HG02588 (cell line): Measurements from ENCODE around the gene FGFBP2.

ENCODE experiments used
- ATAC-seq: cut with Tn5 transposase; IDR thresholded peaks from one replicate; pipeline ENCODE4 v1.9.1; 2021; ENCODE audit warnings: mild to moderate bottlenecking, moderate library complexity; ENCODE audit not compliant: unreplicated experiment

FGFBP2 gene

DNA sequence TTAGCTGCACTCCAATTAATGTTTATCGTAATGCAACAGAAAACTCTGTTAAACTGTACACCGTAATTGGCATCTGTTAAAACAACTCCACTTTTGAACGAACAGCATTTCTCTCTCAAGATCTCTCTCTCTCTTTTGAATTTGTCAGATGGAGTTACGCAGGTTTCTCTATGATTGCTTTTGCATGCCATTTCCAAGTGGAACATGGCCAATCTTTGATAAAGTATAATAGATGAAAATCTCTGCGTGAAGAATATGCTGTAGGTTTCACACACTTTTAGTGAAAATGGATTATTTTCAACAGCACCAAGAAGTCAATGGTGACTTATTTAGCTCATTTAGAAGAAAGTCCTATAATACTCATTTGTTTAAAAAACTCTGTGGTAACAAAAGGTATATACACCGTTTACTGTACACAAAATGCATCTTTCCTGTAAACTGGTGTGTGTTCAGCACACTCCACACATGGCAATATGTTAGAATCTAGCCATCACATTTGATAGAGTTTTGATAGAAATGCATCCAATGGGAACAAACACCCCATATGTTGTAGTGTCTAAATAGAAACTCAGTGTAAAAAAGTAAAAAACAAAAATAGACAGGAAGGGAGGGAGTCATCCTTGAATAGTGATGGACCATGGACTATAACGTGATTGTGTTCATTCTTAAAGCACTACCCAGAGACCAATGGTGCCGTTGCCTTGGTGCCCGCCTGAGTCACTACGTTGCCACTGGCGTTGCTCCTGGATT is 5.8 kb upstream of the FGFBP2 start:
- ATAC-seq = no peak

DNA sequence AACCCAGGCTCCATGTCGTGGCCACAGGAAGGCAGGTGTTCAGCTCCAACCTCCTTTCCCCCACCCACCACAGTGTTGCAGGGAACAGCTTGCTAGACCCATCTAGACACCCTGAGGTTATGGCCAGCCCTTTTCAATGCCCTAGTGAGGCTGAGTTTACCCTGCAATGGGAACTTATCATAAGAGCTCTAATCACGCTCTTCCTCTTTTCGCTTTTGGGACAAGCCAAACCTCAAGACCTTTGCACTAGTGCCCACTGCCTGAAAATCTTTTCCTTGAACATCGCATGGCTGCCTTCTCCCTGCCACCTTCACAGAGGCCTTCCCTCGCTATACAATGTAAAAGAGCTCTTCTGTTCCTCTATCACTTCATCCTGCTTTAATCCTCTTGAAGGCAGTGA is 2.4 kb upstream of the FGFBP2 start:
- ATAC-seq = no peak

DNA sequence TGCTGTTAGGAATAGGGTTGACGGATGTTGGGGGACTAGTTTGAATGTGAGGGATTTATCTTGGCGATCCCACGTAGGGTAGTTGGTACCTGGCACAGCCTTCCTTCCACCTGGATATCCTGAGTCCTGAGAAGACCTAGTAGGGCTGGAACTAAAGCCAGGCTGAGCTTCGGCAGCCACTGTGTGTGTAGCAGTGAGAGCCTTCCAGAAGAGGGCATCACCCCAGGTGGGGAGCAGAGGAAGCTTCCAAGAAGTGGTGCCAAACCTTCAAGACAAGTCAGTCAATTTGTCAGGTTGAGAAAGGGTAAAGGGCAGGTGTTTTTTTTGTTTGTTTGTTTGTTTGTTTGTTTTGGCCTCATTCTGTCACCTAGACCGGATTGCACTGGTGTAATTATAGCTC is 1.2 kb upstream of the FGFBP2 start:
- no peak for ATAC-seq

DNA sequence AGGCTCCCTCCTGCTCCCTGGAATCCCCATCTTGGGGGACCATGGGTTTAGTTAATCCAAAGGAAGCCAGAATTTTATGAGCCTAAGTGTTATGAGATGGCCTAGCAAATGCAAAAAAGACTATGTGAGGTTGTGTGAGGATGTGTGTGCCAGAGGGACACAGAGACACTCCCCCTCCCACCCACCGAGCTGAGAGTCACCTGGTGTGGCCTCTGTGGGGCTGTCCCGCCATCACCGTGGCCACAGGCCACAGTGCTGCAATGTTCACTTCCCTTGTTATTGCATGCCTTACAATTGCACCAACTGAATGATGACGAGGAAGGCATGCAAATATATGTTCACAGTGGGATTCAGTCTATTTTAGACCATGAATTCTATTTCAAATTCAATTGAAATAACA is 601 bp upstream of the FGFBP2 start:
- ATAC-seq = peak; percentile 96

DNA sequence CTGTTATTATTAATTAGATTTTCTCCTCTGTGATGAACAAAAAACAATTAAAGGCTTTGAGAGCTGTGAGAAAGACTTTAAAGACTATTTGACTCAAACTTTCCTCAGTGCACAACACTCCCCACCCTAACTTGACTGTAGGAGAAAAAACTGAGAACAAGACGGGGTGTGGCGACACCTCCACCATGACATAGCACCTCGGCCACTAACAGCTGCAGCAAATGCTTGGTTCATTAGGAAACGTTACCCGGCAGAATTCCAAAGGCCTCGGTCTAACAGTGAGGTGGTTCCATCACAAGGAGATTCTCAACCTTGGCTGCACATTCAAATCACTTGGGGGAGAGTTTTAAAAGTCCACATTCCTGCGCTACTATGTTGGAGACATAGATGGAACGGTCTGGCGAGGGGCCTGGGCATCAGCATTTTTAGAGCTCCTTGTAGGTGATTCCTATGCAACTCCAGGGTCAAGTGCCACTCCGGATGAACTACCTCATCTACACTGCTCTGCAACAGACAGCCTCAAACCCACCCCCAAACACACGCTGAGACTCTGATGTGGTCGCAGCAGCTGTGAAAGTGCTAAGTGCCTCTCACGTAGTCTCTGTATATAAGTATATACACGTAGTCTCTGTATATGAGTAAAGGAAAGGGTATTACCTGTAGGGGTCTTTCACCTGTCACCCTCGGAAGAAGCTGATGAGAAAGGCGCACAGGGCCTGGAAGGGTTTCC is 1.0 kb downstream of the FGFBP2 start:
- no peak for ATAC-seq

DNA sequence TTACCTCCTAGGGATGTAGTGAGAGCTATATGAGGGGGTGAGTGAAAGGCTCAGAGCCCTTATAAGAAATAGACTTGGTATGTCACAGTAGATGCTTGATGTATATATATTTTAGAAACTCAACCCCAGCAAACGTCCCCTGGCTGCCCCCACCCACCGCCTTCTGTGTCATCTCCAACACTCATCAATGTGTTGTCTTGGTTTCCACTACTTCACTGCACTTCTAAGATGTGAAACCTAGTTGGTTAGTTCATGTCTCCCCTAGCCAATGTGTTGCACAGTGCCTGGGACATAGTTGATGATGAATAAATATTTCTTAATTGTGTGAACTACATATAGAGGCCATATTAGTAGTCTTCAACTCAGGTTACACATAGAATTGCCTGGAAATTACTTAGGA is 4.4 kb downstream of the FGFBP2 start:
- ATAC-seq = no peak

DNA sequence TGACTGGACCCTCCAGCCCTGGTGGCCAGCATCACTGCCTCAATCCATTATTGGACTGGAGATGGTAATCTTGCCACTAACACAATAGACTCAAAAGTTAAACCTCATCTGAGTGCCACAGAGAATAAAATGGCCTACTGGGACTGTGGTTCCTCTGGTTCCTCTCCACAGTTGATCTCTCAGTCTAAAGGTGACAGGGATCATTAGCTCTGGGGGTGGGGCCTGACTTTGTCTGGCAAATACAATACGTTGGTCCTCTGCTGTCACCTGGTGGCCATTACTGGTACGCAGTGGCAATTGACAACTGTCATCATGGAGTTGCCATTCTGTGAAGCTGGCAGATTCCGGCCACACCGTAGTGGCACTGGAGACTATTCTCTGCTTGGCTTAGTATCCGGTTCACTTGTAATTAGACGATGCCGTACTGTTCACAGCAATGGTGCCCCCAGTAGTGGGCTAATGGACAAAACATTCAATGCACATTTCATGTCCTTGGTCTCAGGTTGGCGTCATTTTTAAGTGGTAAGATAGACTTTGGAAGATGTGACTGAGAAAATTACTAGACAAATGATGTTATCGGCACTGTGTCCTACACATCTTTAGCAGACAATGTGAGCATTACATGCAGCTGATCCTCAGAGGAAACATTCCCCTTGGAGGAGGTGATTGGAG is 6.7 kb downstream of the FGFBP2 start:
- ATAC-seq = peak; percentile 92

DNA sequence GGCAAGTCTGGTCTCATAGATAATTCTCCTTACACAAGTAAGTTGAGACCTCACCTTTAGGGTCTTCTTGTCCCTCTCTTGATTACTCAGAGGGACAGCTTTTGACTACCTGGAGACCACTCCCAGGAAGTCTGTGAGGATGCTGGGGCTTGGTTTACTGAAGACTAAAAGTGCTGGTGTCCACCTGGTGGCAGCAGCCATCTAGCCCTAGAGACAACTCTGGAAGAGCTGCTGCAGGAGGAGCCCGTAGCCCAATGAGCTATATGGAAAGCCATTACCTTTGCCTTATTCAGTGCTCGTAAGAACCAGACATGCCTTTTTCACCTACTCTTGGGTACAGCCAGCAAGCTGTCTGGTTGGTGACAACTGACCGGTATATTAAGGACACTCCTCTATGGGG is 7.3 kb downstream of the FGFBP2 start:
- ATAC-seq = no peak

DNA sequence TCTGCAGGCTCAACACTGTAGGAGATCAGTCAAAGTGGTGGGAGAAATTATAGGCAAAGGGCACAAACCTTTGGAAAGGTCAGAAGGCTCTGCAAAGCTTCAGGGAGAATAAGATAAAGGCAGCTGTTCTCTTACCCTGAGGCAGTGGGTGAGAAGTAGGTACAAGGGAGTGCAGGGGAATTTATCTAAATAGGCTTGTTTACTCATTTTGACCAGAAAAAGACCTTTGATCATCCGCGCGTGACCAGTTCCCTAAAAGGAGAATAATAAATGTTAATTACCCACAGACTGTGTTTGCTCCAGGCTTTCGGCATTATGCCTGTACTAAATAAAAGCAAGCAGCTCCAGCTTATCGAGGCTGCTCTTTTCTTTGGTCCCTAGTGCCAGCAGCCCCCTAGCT is 9.3 kb downstream of the FGFBP2 start:
- ATAC-seq = no peak

DNA sequence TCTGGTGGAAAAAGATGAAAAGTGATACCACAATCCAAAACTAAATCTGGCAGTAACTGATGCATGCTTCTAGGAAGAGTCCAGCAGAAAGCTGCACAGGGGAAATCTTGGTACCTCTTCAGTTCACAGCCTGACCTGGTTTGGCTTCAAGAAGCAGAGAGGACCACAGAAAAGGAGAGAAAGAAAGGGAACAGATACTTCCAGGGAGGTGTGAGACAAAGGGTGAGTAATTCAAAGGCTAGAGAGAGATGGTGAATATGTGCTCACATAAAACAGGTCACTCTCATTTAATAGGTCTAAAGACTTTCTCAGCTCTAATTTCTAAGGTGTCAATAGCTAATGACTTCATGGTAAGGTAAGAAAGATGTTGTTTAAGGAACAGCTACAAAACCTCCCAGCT is 11.2 kb downstream of the FGFBP2 start:
- no peak for ATAC-seq

DNA sequence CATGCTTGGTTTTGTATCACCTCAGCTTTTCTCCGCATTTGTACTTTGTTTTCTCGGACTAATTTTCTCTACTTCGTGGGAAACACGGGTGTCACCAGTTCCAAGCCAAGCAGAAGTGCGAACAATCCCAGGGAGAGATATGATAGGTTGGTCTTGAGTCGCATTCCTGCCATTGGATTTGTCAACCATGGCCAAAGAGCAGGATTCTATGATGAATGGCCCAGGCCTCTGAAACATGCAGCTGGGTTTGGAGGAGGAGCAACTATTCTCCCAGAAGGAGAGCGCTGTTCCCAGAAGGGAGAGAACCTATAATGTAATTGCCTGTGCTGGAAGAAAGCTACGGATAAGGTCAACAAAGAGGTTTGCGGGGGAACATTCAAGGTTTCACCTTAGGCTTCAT is 14.1 kb downstream of the FGFBP2 start:
- no peak for ATAC-seq

DNA sequence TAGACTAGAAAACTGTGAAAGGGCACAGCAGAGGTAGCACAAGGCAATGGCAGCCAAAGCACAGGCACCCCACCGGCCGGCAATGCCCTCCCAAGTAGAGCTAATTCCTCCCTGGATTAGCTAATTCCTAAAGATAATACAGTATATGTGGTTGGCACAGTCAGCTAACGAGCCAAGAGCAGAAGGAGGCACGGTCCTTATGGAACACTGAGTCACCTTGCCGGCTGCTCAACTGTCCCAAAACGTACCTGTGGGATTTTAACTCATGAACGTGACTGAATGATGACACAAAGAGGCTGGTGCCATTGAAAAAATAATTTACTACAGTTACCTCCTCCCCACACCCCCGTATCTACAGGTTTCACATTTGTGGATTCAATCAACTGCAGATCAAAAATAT is 15.3 kb downstream of the FGFBP2 start:
- ATAC-seq = no peak

DNA sequence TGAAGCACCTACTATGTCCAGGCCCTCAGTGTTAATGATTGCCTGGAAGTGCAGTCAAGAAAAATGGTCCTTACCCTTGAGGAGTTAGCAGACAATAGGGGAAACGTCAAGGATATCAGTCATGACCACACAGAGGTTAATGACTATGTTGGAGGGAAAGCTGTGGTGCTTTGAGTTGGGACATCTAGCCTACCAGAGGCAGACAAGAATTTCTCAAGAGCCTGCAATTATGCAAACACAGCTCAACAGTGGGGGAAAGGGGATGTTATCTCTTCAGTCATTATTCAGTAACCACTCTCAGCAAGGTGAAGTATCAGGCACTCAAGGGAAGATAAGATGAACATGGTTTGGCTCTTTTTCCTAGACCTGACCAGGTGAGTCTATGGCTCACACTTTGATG is 17.5 kb downstream of the FGFBP2 start:
- no peak for ATAC-seq

DNA sequence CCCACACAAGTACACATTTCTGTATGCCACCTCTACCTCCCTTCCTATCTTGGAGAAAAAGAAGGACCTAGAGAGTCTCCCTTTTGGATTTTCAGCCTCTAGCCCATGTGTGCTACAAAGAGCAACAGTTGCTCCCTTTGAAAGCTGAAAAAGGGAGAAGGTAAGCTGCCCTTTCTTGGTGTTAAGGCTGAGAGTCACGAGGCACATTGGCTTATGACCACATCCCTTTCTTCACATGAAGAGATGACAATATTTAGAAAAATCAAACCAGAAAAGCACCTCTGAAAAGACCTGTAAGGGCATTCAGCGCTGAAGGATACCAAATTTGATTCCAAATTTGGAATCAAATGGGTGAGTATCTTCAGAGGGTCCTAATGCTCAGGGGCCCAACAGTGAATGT is 18.1 kb downstream of the FGFBP2 start:
- no peak for ATAC-seq

DNA sequence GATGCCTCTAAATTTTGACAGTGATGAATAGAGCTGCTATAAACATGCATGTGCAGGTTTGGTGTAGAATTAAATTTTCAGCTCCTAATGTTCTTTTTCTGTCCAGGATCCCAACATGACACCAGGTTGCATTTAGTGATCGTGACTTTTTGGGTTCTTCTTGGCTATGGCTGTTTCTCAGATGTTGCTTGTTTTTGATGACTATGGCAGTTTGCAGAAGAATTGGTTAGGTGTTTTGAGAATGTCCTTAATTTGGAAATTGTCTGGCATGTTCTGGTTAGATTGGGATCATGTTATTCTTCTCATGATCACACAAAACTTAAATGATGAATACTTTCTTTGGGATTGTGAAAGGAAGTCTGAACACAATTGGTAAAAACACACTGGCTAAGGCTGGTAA is 20.7 kb downstream of the FGFBP2 start:
- ATAC-seq = no peak

DNA sequence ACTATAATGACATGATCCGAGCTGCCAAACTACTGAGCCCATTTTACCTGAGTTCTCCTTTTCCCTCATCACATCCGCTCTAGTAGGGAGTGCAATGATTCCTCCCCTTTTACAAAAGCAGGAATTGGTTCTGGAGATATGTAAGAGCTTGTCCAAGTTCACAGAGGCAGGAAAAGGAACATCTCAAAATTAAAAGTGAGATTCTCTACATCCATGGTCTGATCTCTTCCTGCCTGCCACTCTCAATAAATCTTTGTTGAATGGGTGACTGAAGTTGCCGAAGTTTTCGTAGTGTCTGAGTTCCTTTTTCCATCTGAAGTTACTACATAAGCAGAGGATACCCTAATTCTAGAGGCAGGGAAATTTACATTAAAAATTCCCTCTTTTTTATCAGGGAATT is 24.3 kb downstream of the FGFBP2 start, which contains the start of gene FGFBP1:
FGFBP1 (minus strand) TSS at position 101 of the 400 bp plus-strand sequence. CDS start 2,108 bp downstream, outside the sequence.
- no peak for ATAC-seq

DNA sequence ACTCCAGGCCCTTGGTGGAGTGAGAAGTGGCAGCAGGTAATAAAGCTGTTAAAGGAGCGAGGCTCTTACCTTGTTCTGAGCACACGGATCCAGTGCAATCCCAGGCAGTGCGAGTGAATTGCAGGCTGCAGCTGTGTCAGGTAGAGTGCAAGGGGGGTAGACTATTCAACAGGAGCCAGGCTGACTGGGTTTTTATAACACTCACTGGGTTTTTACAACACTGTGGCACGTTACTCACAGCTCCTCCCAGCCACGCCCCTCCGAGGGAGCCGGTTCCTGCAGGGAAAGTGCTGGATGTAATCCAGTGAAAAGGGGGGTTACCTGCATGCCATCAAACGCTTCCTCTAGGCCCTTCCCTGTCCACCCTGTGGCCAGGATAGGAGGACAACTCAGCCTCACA is 24.8 kb downstream of the FGFBP2 start:
- ATAC-seq = no peak

DNA sequence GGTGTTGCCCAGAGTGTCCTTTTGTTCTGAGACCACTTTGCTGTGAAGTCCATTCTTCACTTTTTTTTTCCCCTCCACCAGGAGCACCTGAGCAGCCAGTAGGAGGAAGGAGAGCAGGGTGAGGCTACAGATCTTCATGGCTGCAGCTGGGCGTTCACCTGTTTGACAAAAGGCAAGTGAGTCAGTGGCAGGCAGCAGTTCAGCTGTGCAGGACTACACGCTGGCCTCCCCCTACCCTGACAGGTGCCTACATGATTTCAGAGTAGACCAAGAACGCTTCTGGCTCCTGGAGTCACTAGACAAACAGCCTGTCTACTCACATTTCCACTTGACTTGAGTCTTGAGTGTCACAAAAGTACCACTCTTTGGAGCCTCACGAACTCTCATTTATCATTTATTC is 26.5 kb downstream of the FGFBP2 start:
- no peak for ATAC-seq

DNA sequence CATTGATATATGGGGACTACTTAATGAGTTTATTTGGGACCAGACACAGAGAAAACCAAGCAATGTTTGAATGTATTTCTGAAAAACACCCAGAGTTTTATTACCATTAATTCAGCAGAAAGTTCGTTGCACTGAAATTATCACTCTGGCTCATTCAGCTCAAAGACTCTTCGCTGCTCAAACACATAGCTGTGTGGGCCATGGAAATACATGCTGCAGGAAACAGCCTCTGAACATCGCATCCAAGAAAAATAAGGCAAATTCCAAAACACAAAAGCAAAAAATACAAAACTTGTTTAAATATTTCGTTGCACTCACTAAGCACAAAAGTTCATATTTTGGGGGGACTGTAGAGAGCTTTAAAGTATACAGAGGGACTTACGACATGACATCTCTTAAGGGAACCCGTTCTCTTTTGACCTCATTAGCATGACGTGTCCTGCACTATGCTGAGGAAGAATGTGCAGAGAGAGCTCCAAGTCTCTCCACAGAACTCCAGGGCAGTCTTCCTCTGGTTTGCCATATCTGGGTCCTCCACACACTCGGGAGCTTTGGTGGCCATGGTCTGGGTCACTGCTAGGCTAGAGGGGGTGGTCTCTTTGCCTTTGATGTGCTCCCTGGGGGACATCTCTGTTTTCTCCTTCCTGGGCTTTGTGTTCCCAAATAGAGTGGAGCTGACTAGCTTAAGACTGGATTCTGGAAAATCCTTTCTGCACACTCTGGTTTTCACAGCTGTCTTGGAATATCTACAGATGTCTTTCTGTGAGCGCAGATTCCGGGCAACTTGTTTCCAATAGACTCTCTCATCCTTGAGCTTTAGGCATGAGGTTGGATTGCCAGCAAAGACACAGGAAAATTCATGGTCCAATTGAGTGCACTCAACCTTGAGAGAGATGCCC is 27.2 kb downstream of the FGFBP2 start:
- no peak for ATAC-seq

DNA sequence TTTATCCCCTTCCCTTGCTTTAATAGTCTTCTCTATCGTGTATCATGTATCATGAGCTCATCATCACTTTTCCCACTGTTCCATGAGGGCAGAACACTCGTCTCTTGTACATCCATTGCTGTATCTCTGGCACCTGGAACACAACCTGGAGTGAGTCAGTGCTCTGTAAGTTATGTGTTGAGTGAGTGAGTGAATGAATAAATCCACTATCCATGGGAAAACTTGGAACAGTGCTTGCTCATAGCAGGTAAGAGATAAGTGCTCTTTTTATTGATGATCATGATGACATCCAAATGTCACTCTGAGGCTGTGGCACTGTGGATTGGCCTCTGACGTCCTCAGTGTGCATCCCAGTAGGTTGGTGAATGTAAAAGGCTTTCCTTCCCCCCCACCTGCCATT is 28.7 kb downstream of the FGFBP2 start:
- no peak for ATAC-seq
